Left renal cortex interstitium (tissue), 4 donors: Measurements from ENCODE around the gene FOXD1. TPM values are rescaled to one million over a fixed set of nuclear protein-coding genes. Genes with fewer than 3 reads are reported as not detected.
A peak's percentile ranks its signal among the peaks of the same experiment; 100 is the strongest.
"Not testable (repeated sequence)": the region's sequence is repeated elsewhere in the genome, so short reads cannot be mapped to it uniquely, and the experiment has no call there.

Source experiments
- DNase-seq, 4 donors: peaks; one replicate each; pipeline ENCODE4 v3.0.0-alpha.2; 2013; ENCODE audit warnings: low read depth in 4 of 4, low spot score in 2 of 4, missing footprints in 1 of 4
- polyA plus RNA-seq, 4 donors: library from polyadenylated mRNA; unstranded; fragments of 120-200 nt; gene quantifications; one replicate each; pipeline ENCODE4 v1.2.1, GENCODE V29; 2013; ENCODE audit not compliant: insufficient read length in 4 of 4

FOXD1 gene
- polyA plus RNA-seq, 4 donors: 7.9 to 23.6 (median 15.2) TPM

- DNase-seq: peak in 2 of 4 donors; percentile 16 to 21
These were observed 15.6 kb upstream of the FOXD1 start for GRCh38 chr5:73464016-73464745.

- DNase-seq: no peak
These were observed 11.6 kb upstream of the FOXD1 start for GRCh38 chr5:73460133-73460532.

DNA sequence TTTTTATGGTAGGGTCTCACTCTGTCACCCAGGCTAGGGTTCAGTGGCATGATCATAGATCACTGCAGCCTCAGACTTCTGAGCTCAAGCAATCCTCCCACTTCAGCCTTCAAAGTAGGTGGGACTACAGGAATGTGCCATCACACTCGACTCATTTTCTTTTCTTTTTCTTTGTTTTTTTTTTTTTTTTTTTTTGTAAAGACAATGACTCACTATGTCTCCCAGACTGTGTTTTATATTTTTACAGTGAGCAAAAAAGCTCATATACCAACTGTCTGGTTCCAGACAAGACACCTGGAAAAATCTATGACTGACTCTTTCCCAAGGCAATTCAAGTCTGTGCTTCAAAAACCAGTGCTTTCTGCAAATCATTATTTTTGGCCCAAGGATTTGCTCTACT lies 10.8 kb upstream of the FOXD1 start:
- DNase-seq: no peak

DNA sequence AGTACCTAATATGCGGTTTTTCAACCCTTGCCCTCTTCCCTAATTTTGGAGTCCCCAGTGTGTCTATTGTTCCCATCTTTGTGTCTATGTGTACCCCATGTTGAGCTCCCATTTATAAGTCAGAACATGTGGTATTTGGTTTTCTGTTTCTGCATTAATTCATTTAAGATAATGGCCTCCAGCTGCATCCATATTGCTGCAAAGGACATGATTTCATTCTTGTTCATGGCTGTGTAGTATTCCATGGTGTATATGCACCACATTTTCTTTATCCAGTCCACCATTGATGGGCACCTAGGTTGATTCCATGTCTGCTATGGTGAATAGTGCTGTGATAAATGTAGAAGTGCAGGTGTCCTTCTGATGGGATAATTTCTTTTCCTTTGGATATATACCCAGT lies 7.9 kb upstream of the FOXD1 start:
- not testable (repeated sequence) for DNase-seq

GRCh38 chr5:73454379-73455036 lies 5.9 kb upstream of the FOXD1 start:
- DNase-seq: no peak

DNA sequence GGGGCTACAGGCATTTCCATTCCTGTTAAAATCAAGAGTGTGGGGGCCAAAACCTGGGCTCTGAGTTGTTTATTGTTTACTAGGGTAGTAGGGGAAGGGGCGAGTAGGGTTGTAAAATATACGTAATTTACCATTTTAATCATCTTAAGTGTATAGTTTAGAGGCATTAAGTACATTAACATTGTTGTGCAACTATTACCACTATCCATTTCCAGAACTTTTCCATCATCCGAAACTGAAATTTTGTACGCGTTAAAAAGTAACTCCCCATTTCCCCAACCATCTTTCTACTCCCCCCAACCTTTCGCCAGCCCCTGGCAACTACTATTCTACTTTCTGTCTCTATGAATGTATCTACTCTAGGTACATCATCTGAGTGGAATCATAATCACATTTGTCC lies 3.6 kb upstream of the FOXD1 start:
- DNase-seq: no peak

DNA sequence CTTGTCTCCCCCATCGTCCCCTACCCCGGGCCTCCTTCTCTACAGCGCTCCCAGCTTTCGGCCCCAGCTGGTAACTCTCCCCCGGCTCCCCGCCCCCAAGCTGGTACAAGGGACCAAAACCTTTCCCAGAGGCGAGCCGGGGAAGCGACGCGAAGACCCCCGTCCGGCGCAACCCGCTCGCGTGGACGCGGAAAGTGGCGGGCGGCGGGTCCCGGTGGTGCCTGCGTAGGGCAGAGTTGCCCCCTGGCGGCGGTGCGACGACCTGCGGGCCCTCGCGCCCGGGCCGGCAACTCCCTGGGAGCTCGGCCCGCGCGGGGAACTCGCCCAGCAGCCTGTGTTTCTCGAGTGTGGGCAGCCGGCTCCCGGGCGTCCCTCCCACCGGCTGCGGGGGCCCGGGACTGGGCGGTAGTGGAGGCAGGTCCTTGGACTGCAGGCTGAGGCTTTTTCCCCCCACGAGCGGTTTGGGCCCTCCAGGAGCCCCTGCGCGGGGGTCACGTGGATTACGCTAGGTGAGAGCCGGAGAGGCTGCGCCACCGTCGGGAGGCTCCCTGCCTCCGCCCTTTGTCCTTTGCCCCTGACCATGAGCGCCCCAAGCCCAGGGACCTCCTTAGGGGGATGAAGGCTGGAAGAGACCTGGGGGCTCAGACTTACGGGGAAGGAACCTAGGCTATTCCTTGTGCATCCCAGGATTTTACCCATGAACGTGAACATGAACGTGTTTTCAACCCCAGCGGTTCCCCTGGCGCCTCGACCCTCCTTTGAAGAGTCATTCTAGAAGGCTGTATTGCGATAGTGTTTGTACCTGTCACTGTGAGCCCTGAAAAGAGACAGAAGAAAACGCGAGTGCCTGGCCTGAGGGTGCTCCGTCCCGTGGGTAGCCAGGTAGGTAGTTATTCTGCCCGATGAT lies 2.9 kb upstream of the FOXD1 start:
- peak in 1 of 4 donors; percentile 57 for DNase-seq

DNA sequence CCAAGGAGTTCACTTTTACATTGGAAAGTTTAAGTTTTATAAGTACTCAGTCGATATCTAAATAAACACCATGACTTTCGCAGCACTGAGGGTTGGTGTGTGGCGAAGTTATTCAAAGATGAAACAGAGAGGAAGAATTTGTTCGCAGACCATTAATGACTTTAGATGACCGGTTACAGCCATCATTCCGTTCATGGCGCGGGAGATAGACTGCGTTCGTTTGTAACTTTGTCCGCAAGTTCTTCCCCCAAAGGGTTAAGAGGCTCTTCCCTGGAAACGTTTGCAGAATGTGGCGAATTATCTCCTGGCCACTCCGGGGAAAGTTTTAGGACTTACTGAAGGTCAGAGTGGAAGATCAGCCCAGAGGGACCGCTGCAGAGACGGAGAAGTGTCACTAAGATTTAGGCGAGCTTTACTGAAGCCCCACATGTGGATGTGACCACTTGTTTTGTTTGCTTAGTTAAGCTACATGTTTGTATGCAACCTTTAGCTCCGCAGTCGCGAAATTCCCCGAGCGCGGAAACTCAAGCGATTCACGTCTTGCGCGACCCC lies 2.2 kb upstream of the FOXD1 start:
- peak in 1 of 4 donors; percentile 56 for DNase-seq

- DNase-seq: no peak
These were observed 1.6 kb upstream of the FOXD1 start for GRCh38 chr5:73450137-73450536.

DNA sequence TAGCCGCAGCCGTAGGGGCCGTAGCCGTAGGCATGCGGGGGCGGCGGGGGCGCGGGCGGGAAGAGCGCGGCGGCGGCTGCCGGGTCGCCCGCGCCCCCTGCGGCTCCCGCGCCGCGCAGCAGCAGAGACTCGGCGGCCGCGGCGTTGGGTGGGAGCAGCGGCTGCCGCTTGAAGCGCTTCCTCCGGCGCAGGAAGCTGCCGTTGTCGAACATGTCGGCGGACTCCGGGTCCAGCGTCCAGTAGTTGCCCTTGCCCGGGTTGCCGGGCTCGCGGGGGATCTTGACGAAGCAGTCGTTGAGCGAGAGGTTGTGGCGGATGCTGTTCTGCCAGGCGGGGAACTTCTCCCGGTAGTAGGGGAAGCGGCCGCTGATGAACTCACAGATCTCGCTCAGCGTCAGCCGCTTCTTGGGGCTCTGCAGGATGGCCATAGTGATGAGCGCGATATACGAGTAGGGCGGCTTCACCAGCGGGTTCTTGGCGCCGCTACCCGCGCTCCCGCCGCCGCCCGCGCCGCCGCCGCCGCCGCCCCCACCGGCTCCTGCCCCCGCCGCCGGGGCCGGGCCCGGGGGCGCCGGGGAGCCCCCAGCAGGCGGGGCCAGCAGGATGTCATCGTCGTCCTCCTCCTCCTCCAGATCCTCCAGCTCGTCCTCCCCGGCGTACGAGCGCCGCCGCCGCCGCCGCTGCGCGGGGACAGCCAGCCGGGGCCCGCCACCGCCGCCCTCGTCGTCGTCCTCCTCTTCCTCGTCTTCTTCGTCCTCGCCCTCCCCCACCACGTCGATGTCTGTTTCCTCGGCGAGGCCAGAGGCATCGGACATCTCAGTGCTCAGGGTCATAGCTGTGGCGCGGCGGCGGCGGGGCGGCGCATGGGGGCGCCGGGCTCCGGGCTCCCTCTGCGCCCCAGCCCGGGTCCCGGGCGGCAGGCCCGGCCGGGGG lies 781 bp downstream of the FOXD1 start:
- peak in 1 of 4 donors; percentile 26 for DNase-seq

DNA sequence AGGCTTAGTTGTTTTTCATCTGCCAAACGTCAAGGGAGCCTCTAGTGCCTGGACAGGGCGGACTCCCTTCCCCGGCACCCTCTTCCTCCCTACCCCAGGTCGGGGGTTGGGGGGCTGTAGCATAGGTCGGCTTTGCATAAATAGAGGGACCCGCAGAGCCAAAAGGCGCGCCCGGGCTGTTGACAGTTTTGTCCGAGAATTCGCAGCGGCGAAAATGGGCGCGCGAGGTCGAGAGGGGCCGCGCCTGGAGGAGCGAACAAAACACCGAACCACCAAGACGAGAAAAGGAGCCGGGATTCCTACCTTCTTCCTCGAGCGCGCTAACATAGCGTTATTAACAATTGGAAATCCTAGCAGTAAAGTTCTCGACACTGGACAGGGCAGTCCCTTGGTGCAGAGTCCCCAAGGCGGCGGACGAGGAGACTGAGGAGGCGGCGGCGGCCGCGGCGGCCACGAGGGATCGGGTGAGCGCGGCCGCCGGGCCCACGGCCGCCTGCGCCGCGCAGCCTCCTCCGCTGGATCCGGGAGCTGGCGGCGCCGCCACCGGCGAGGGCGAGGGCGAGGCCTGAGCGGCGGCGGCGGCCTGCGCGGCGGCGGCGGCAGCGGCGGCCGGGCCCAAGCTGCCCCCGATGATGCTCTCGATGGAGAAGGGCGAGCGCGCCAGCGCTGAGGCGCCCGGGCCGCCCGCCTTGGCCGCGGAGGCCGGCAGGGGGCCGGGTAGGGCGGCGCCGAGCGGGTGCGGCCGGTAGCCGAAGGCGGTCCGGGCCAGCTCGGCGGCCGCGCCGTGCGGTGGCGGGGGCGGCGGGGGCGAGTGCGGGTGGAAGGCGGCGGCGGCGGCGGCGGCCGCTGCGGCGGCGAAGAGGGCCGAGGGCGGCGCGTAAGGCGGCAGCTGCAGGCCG lies 1.7 kb downstream of the FOXD1 start:
- peak in 1 of 4 donors; percentile 28 for DNase-seq

GRCh38 chr5:73445665-73446630 lies 2.6 kb downstream of the FOXD1 start:
- DNase-seq: no peak

DNA sequence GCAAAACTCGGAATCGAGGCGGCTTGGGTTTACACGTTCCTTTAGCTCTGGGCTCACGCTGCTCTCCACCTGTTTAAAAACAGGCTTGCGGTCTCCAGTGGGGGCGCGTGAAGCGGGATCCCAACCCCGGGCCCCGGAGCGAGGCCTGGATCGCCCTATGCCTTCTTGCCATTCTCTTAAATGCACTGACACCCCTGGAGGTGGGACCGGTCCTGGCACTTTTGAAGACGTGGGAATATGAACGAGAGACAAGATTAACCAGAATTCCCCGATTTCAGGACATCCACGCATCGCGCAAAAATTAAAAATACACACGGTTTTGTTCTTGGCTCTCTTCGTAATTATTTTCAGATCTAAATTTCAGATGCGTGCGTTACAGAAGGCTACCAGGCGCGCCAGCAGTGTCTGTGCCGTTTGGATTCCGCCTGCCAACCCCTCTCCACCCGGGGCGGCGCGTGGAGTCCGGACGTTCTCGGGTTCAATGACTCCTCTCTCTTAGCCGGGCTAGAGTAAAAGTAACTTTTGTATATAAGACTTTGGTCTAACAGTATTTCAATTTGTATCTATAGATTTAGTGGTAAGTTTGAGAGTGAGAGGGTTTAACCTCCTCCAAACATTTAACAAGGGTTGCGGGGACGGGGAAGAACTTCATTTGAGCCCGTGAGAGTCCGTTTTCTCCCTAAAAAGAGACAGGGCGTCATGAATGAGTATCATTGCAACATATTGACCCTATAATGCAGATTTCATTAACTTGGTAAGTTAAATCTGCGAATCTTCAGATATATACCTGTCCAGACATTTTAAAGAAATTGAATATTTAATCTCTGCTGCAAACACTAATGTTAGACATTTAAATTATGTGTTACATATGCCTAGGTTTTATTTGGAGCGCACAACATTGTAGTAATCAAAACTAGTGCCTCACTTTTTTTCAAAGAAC lies 3.8 kb downstream of the FOXD1 start:
- no peak for DNase-seq

DNA sequence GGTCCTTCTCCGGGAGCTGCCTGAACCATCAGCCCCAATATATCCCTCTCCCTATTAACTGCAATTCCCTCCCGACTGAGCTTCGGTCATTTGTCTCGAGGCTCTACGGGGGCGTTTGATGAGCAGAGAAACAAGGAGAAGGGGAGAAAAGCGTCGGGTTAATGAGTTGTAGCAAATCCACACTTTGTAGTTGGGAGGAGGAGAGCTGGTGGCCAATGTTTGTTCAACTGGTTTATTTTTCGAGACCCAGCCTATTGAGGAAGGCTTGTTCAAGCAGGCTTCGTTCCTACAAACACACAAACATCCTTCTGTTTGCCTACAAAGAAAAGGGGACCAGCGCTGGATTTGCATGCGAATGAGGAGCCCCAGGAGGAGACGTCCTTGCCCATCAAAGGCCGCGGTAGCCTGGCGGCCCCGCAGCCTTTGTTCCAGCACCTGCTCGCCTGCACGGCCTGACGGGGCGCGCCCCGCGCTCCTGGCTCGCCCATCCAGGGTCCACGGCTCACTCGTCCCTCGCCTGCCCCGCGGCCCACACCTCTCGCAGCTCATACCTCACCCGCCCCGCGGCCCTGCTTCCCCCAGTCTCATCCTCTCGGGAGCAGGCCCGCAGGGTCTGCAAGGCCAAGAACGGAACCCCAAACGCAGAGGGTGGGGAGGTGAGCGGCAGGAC lies 4.6 kb downstream of the FOXD1 start:
- peak in 1 of 4 donors; percentile 75 for DNase-seq

DNA sequence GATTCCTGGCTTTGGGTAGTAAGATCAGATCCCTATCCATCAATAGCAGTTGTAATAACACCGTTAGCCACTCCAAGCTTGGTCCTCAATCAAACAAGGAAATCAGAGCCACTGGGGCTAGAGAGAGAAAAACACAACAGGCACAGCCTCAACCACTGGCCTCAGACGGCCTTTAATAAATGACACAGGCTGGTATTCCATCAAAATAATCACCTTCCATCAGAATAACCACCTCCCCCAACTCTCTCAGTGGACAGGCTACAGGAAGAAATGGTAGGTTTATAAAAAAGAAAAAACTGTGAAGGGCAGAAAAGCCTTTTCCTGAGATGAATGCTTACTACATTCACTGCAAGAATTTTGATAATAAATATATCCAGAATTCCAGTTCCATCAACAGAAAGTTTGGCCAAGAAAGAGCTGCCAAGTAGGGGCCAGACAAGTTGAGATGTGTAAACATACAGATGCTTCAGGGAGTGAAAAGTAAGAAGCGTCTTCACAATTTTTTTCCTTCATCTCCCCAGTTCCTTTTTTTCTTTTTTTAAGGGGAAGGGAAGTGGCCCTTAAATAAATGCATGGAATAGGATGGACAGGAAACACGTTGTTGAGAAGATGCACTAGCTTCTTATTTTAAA lies 5.5 kb downstream of the FOXD1 start:
- DNase-seq: no peak
